AG08395 (cell line): ENCODE data around the gene KCNK7.

Source experiments
- DNase-seq: peaks from one replicate; pipeline ENCODE4 v3.0.0; 2012; ENCODE audit warnings: mixed read lengths, low spot score

Gene KCNK7

GRCh38 chr11:65557280-65558001 lies 38.2 kb downstream of the KCNK7 start:
- no peak for DNase-seq

- DNase-seq, result no peak
Observed at GRCh38 chr11:65556470-65557279, 38.9 kb downstream of the KCNK7 start.

GRCh38 chr11:65555693-65556231 lies 39.8 kb downstream of the KCNK7 start:
- peak; percentile 94 for DNase-seq

GRCh38 chr11:65554842-65555430 lies 40.7 kb downstream of the KCNK7 start:
- DNase-seq, result no peak

GRCh38 chr11:65554057-65554818 lies 41.4 kb downstream of the KCNK7 start:
- DNase-seq, result no peak

GRCh38 chr11:65553301-65554001 lies 42.1 kb downstream of the KCNK7 start:
- DNase-seq, result no peak

- DNase-seq, result no peak
Observed at GRCh38 chr11:65552388-65552951, 43.1 kb downstream of the KCNK7 start.

- no peak for DNase-seq
Observed at GRCh38 chr11:65551572-65552387, 43.8 kb downstream of the KCNK7 start.

GRCh38 chr11:65549096-65549495 lies 46.5 kb downstream of the KCNK7 start:
- DNase-seq, result no peak

GRCh38 chr11:65548395-65548794 lies 47.2 kb downstream of the KCNK7 start:
- DNase-seq, result no peak

GRCh38 chr11:65547446-65548125 lies 48.0 kb downstream of the KCNK7 start:
- no peak for DNase-seq

GRCh38 chr11:65546217-65546958 lies 49.2 kb downstream of the KCNK7 start:
- DNase-seq, result no peak

- no peak for DNase-seq
Observed at GRCh38 chr11:65545853-65546216, 49.8 kb downstream of the KCNK7 start.
